Activated CD4-positive, alpha-beta memory T cell treated with anti-CD3 and anti-CD28 coated beads for 36 hours (primary cell): ENCODE results near the gene SNX7. TPM values are rescaled to one million over a fixed set of nuclear protein-coding genes. Genes with fewer than 3 reads are reported as not detected.

Experiments used
- CTCF ChIA-PET: fragments of 350-600 bp; sonication (Branson Sonifier 250); formaldehyde crosslinking; loops from one replicate; lab custom pipeline; 2021; ENCODE audit warnings: antibody characterized with exemption, inconsistent platforms; lab: Charles Lee
- POLR2A ChIA-PET: fragments of 350-600 bp; sonication (Branson Sonifier 250); formaldehyde crosslinking; loops from one replicate; lab custom pipeline; 2021; ENCODE audit warnings: antibody characterized with exemption; lab: Charles Lee
- DNase-seq: peaks from one replicate; pipeline ENCODE4 v3.0.0-alpha.2; 2020
- H3K27ac Mint-ChIP-seq: one replicate; pipeline ENCODE4 v1.8.0; 2021; ENCODE audit warnings: mixed read lengths
- H3K27me3 Mint-ChIP-seq: one replicate; pipeline ENCODE4 v1.8.0; 2021; ENCODE audit warnings: mixed read lengths
- H3K36me3 Mint-ChIP-seq: one replicate; pipeline ENCODE4 v1.8.0; 2021; ENCODE audit warnings: mixed read lengths
- H3K4me1 Mint-ChIP-seq: one replicate; pipeline ENCODE4 v1.8.0; 2021; ENCODE audit warnings: low read depth, mixed read lengths
- H3K4me3 Mint-ChIP-seq: one replicate; pipeline ENCODE4 v1.8.0; 2021; ENCODE audit warnings: mild to moderate bottlenecking, mixed read lengths
- H3K9me3 Mint-ChIP-seq: one replicate; pipeline ENCODE4 v1.8.0; 2021; ENCODE audit warnings: mixed read lengths
- intact Hi-C: fragments of 100-400 bp; cut with micrococcal nuclease; formaldehyde crosslinking; loops from one replicate; pipeline ENCODE4 v1.15.1; 2023
- total RNA-seq, 2 experiments: library from RNA; stranded (reverse); gene quantifications; one replicate each; pipeline ENCODE4 v1.2.3, GENCODE V29; 2021

Gene SNX7
- total RNA-seq: under 1 TPM; 0.39 to 0.43 TPM

- H3K27ac Mint-ChIP-seq: no peak within 1 kb of the TSS
- CTCF ChIA-PET: no interaction called here
- intact Hi-C loops: no loop called here
- H3K4me1 Mint-ChIP-seq: peaks cover 13% of the 10 kb centered on the region
- POLR2A ChIA-PET: no interaction called here
- peaks cover 1% of the 10 kb centered on the region for H3K36me3 Mint-ChIP-seq
- peaks cover 33% of the 10 kb centered on the region for H3K27me3 Mint-ChIP-seq
- no peaks in the 10 kb centered on the region for H3K9me3 Mint-ChIP-seq
- peak; percentile 27 for DNase-seq
- peak within 1 kb of the TSS; percentile 76 for H3K4me3 Mint-ChIP-seq
These were observed at the start of gene SNX7 for GRCh38 chr1:98661544-98662355. Gene SNX7 (plus strand): TSS chr1:98661721. CDS start chr1:98661732, 11 bp downstream.

GRCh38 chr1:98637316-98637715, 24.2 kb upstream of the SNX7 start:
- DNase-seq: no peak
- Mint-ChIP-seq H3K27me3 (peaks cover 2% of the 10 kb centered on the region), H3K36me3 (no peaks in the 10 kb centered on the region), H3K4me3 (no peak overlapping the region), H3K9me3 (peaks cover 8% of the 10 kb centered on the region), H3K27ac (no peak overlapping the region), H3K4me1 (no peaks in the 10 kb centered on the region)
- ChIA-PET POLR2A (no interaction called here), CTCF (no interaction called here)
- intact Hi-C loops: no loop called here

- ChIA-PET POLR2A (no interaction called here), CTCF (no interaction called here)
- Mint-ChIP-seq H3K27me3 (peaks cover 2% of the 10 kb centered on the region), H3K4me1 (no peaks in the 10 kb centered on the region), H3K4me3 (no peak overlapping the region), H3K27ac (no peak overlapping the region), H3K9me3 (peaks cover 8% of the 10 kb centered on the region), H3K36me3 (no peaks in the 10 kb centered on the region)
- intact Hi-C loops: no loop called here
- DNase-seq: no peak
These were observed 23.3 kb upstream of the SNX7 start for GRCh38 chr1:98638185-98638584.

- intact Hi-C loops: no loop called here
- Mint-ChIP-seq H3K27me3 (no peaks in the 10 kb centered on the region), H3K4me1 (no peaks in the 10 kb centered on the region)
These were observed 17.0 kb upstream of the SNX7 start for GRCh38 chr1:98644510-98644909.

GRCh38 chr1:98651116-98651632, 10.3 kb upstream of the SNX7 start:
- no peaks in the 10 kb centered on the region for H3K27me3 Mint-ChIP-seq
- no peaks in the 10 kb centered on the region for H3K9me3 Mint-ChIP-seq
- POLR2A ChIA-PET: no interaction called here
- no peaks in the 10 kb centered on the region for H3K36me3 Mint-ChIP-seq
- H3K27ac Mint-ChIP-seq: no peak overlapping the region
- CTCF ChIA-PET: no interaction called here
- no peaks in the 10 kb centered on the region for H3K4me1 Mint-ChIP-seq
- intact Hi-C loops: no loop called here
- no peak for DNase-seq
- no peak overlapping the region for H3K4me3 Mint-ChIP-seq

More at GRCh38 chr1:98644510-98644909, 17.0 kb upstream of the SNX7 start:
- POLR2A ChIA-PET: no interaction called here
- no peak overlapping the region for H3K4me3 Mint-ChIP-seq
- CTCF ChIA-PET: no interaction called here
- peaks cover 4% of the 10 kb centered on the region for H3K9me3 Mint-ChIP-seq
- no peak for DNase-seq
- H3K36me3 Mint-ChIP-seq: no peaks in the 10 kb centered on the region
- H3K27ac Mint-ChIP-seq: no peak overlapping the region

- ChIA-PET CTCF (no interaction called here), POLR2A (no interaction called here)
- Mint-ChIP-seq H3K9me3 (no peaks in the 10 kb centered on the region), H3K27me3 (no peaks in the 10 kb centered on the region), H3K36me3 (no peaks in the 10 kb centered on the region), H3K27ac (no peak overlapping the region), H3K4me1 (no peaks in the 10 kb centered on the region), H3K4me3 (no peak overlapping the region)
- DNase-seq: no peak
- intact Hi-C loops: no loop called here
These were observed 8.4 kb upstream of the SNX7 start for GRCh38 chr1:98653123-98653522.

- intact Hi-C loops: no loop called here
- H3K4me3 Mint-ChIP-seq: no peak overlapping the region
- ChIA-PET POLR2A (no interaction called here), CTCF (interaction anchor here (1.1 kb wide), 1 partner anchor 10 kb away, joined by 3 read pairs; no protein-coding TSS in a partner anchor)
- peaks cover 30% of the 10 kb centered on the region for H3K27me3 Mint-ChIP-seq
- peaks cover 13% of the 10 kb centered on the region for H3K4me1 Mint-ChIP-seq
- H3K36me3 Mint-ChIP-seq: peaks cover 1% of the 10 kb centered on the region
- no peak overlapping the region for H3K27ac Mint-ChIP-seq
- DNase-seq: no peak
- no peaks in the 10 kb centered on the region for H3K9me3 Mint-ChIP-seq
These were observed 1.6 kb upstream of the SNX7 start for GRCh38 chr1:98659879-98660278.

GRCh38 chr1:98660940-98661543, 479 bp upstream of the SNX7 start:
- DNase-seq: no peak
- H3K4me1 Mint-ChIP-seq: peaks cover 13% of the 10 kb centered on the region
- H3K27me3 Mint-ChIP-seq: peaks cover 32% of the 10 kb centered on the region
- intact Hi-C loops: no loop called here
- peaks cover 1% of the 10 kb centered on the region for H3K36me3 Mint-ChIP-seq
- peak overlapping the region; percentile 41 for H3K4me3 Mint-ChIP-seq
- H3K9me3 Mint-ChIP-seq: no peaks in the 10 kb centered on the region
- CTCF ChIA-PET: no interaction called here
- POLR2A ChIA-PET: no interaction called here
- H3K27ac Mint-ChIP-seq: no peak overlapping the region

GRCh38 chr1:98662356-98662670, 792 bp downstream of the SNX7 start:
- CTCF ChIA-PET: no interaction called here
- Mint-ChIP-seq H3K36me3 (peaks cover 1% of the 10 kb centered on the region), H3K27me3 (peaks cover 33% of the 10 kb centered on the region), H3K4me1 (peaks cover 13% of the 10 kb centered on the region), H3K9me3 (no peaks in the 10 kb centered on the region), H3K4me3 (peak overlapping the region; percentile 76), H3K27ac (no peak overlapping the region)
- POLR2A ChIA-PET: no interaction called here
- no peak for DNase-seq
- intact Hi-C loops: no loop called here

GRCh38 chr1:98668733-98669132, 7.2 kb downstream of the SNX7 start:
- POLR2A ChIA-PET: no interaction called here

GRCh38 chr1:98669355-98670296, 8.1 kb downstream of the SNX7 start:
- CTCF ChIA-PET: interaction anchor here (0.9 kb wide), 1 partner anchor 9 kb away, joined by 3 read pairs; no protein-coding TSS in a partner anchor
- no peaks in the 10 kb centered on the region for H3K36me3 Mint-ChIP-seq
- no peak for DNase-seq

More at GRCh38 chr1:98668733-98669132, 7.2 kb downstream of the SNX7 start:
- CTCF ChIA-PET: no interaction called here
- no peak overlapping the region for H3K27ac Mint-ChIP-seq
- H3K4me1 Mint-ChIP-seq: no peaks in the 10 kb centered on the region
- intact Hi-C loops: no loop called here
- DNase-seq: no peak
- peaks cover 10% of the 10 kb centered on the region for H3K27me3 Mint-ChIP-seq
- H3K36me3 Mint-ChIP-seq: no peaks in the 10 kb centered on the region
- no peaks in the 10 kb centered on the region for H3K9me3 Mint-ChIP-seq
- H3K4me3 Mint-ChIP-seq: no peak overlapping the region

GRCh38 chr1:98672189-98672588, 10.7 kb downstream of the SNX7 start:
- no peaks in the 10 kb centered on the region for H3K4me1 Mint-ChIP-seq
- no peaks in the 10 kb centered on the region for H3K36me3 Mint-ChIP-seq
- no peak overlapping the region for H3K4me3 Mint-ChIP-seq
- POLR2A ChIA-PET: no interaction called here
- DNase-seq: no peak
- no peaks in the 10 kb centered on the region for H3K9me3 Mint-ChIP-seq
- CTCF ChIA-PET: no interaction called here
- H3K27me3 Mint-ChIP-seq: no peaks in the 10 kb centered on the region
- no peak overlapping the region for H3K27ac Mint-ChIP-seq
- intact Hi-C loops: no loop called here

More at GRCh38 chr1:98669355-98670296, 8.1 kb downstream of the SNX7 start:
- Mint-ChIP-seq H3K4me3 (no peak overlapping the region), H3K4me1 (no peaks in the 10 kb centered on the region), H3K9me3 (no peaks in the 10 kb centered on the region), H3K27me3 (peaks cover 3% of the 10 kb centered on the region), H3K27ac (no peak overlapping the region)
- intact Hi-C loops: no loop called here
- POLR2A ChIA-PET: no interaction called here
